T-cell (primary cell): ENCODE data around the gene MRTFA. TPM values are rescaled to one million over a fixed set of nuclear protein-coding genes. Genes with fewer than 3 reads are reported as not detected.

ENCODE experiments used
- ATAC-seq, 4 experiments: fragments of 200-7000 bp in 3 of 4; fragments of 150-1000 bp in 1 of 4; cut with Tn5 transposase; replicated peaks in 1 of 4; 1 replicate in 3 of 4; 2 replicates in 1 of 4; pipeline ENCODE4 v1.10.0; 2021; ENCODE audit warnings: moderate library complexity in 3 of 4, mild to moderate bottlenecking in 2 of 4, moderate number of reproducible peaks in 1 of 4
- CTCF ChIA-PET, 2 donors: fragments of 300-600 bp; sonication (Branson Sonifier 250); formaldehyde crosslinking; loops; one replicate each; lab custom pipeline; 2022; ENCODE audit warnings: antibody characterized with exemption in 2 of 2; lab: Charles Lee
- POLR2A ChIA-PET, 2 donors: fragments of 300-600 bp; sonication (Branson Sonifier 250); formaldehyde crosslinking; loops; one replicate each; lab custom pipeline; 2022; ENCODE audit warnings: antibody characterized with exemption in 2 of 2; lab: Charles Lee
- DNase-seq, 35 experiments: peaks; one replicate each; pipeline versions ENCODE4 v3.0.0 to v3.0.0-alpha.2; 2013 to 2023
- H3K27ac ChIP-seq: one replicate; pipeline ENCODE4 v1.5.1; 2013; ENCODE audit warnings: low read length
- H3K27me3 ChIP-seq, 2 experiments: replicated peaks in 1 of 2; 1 replicate in 1 of 2; 2 replicates in 1 of 2; pipeline versions ENCODE4 v1.6.1 to v1.7.0; 2013; ENCODE audit warnings: low read length in 1 of 2, mixed read lengths in 1 of 2; ENCODE audit not compliant: control insufficient read depth in 2 of 2, insufficient read depth in 2 of 2; ENCODE audit errors: extremely low read depth in 1 of 2
- H3K36me3 ChIP-seq, 2 donors: 1 replicate in 1 of 2; 2 replicates in 1 of 2; pipeline versions ENCODE4 v1.6.1 to v1.7.0; 2013; ENCODE audit warnings: low read length in 1 of 2; ENCODE audit not compliant: control insufficient read depth in 2 of 2, insufficient read depth in 1 of 2; ENCODE audit errors: extremely low read depth in 1 of 2
- H3K4me1 ChIP-seq, 2 experiments: 1 replicate in 1 of 2; 2 replicates in 1 of 2; pipeline versions ENCODE4 v1.6.1 to v1.7.0; 2013; ENCODE audit warnings: low read length in 2 of 2, mixed read lengths in 1 of 2; ENCODE audit not compliant: insufficient read depth in 2 of 2, control insufficient read depth in 1 of 2; ENCODE audit errors: extremely low read depth in 1 of 2
- H3K4me3 ChIP-seq, 2 donors: 1 replicate in 1 of 2; 2 replicates in 1 of 2; pipeline versions ENCODE4 v1.5.1 to v1.7.0; 2013; ENCODE audit warnings: mild to moderate bottlenecking in 2 of 2, low read length in 1 of 2, moderate library complexity in 1 of 2; ENCODE audit not compliant: control insufficient read depth in 1 of 2; ENCODE audit errors: extremely low read depth in 1 of 2
- H3K9me3 ChIP-seq: 2 replicates; pipeline ENCODE4 v1.7.0; 2013
- H3K27ac Mint-ChIP-seq, 2 donors: one replicate each; pipeline ENCODE4 v1.8.0; 2020 to 2021; ENCODE audit warnings: mild to moderate bottlenecking in 2 of 2, mixed read lengths in 2 of 2
- H3K27me3 Mint-ChIP-seq, 2 donors: one replicate each; pipeline ENCODE4 v1.8.0; 2021 to 2022; ENCODE audit warnings: mixed read lengths in 2 of 2
- H3K36me3 Mint-ChIP-seq: one replicate; pipeline ENCODE4 v1.8.0; 2021; ENCODE audit warnings: mixed read lengths
- H3K4me1 Mint-ChIP-seq, 3 donors: one replicate each; pipeline ENCODE4 v1.8.0; 2020 to 2022; ENCODE audit warnings: mixed read lengths in 3 of 3, mild to moderate bottlenecking in 1 of 3
- H3K4me3 Mint-ChIP-seq, 3 donors: one replicate each; pipeline ENCODE4 v1.8.0; 2020 to 2022; ENCODE audit warnings: mild to moderate bottlenecking in 3 of 3, mixed read lengths in 3 of 3, moderate library complexity in 3 of 3
- H3K9me3 Mint-ChIP-seq, 3 donors: one replicate each; pipeline ENCODE4 v1.8.0; 2020 to 2022; ENCODE audit warnings: mixed read lengths in 3 of 3
- WGBS: methylation state at CpG from one replicate; pipeline ENCODE4 v1.1.5; 2013; ENCODE audit warnings: missing lambda C conversion rate; ENCODE audit not compliant: insufficient coverage; 5-methylcytosine and 5-hydroxymethylcytosine counted together
- total RNA-seq, 35 experiments: library from RNA in 6 of 35; stranded (reverse) in 6 of 35; fragments of 120-200 nt in 1 of 35; gene quantifications; one replicate each; pipeline versions ENCODE4 v1.2.1 to v1.2.4 and lab custom pipeline; 2013 to 2026

MRTFA gene
- total RNA-seq (100 to 1,000 TPM in 3 of 5 donors, 10 to 100 TPM in 2; 81.9 to 118 (median 114) TPM), total RNA-seq (lab: John Stamatoyannopoulos, UW) (29.3 to 164 (median 90.5) reads per million in 29 experiments)
- total RNA-seq (2013) = 58.3 TPM

GRCh38 chr22:40636380-40637182, at the start of gene MRTFA:
Gene MRTFA (minus strand): TSS chr22:40636719.
- Mint-ChIP-seq H3K27me3 (no peaks in the 10 kb centered on the region), H3K36me3 (no peaks in the 10 kb centered on the region), H3K27ac (peak within 1 kb of the TSS; percentile 92 to 97), H3K4me1 (peaks cover 42 to 46% (median 45%) of the 10 kb centered on the region in 3 donors), H3K4me3 (peak within 1 kb of the TSS; percentile 94 to 98 (median 97)), H3K9me3 (no peaks in the 10 kb centered on the region)
- H3K9me3 ChIP-seq = no peaks in the 10 kb centered on the region
- peak within 1 kb of the TSS; percentile 94 for H3K27ac ChIP-seq
- peak; percentile 97 to 100 (median 100) for DNase-seq
- no peaks in the 10 kb centered on the region for H3K27me3 ChIP-seq
- H3K4me3 ChIP-seq = peak within 1 kb of the TSS; percentile 99 to 100
- under 1% methylated on average over 81 of the region's 82 CpGs for WGBS
- ChIA-PET CTCF (interaction anchor here in 1 of 2 donors (0.7 to 1.4 kb wide), 6 partner anchors 9 to 200 kb away, joined by 3 to 6 read pairs (median 3); no protein-coding TSS in a partner anchor), POLR2A (interaction anchor here (0.6 to 1.0 kb wide), 8 partner anchors 11 to 459 kb away, joined by 3 to 8 read pairs (median 4); partner anchors contain the start of gene TNRC6B (in 1 of the 2))
- ATAC-seq = peak; percentile 93 to 94 (median 93)
- peaks cover 22 to 32% of the 10 kb centered on the region in 2 experiments for H3K4me1 ChIP-seq
- H3K36me3 ChIP-seq = no peaks in the 10 kb centered on the region

- ATAC-seq (peak in 1 of 4 experiments; percentile 46), DNase-seq (peak in 14 of 35 experiments; percentile 6 to 36 (median 18))
- Mint-ChIP-seq H3K4me3 (peak overlapping the region; percentile 58 to 73 (median 72)), H3K27me3 (peaks cover 4 to 10% of the 10 kb centered on the region in 2 donors), H3K4me1 (peaks cover 11 to 20% (median 19%) of the 10 kb centered on the region in 3 donors), H3K27ac (peak overlapping the region; percentile 60 to 81), H3K9me3 (no peaks in the 10 kb centered on the region), H3K36me3 (no peaks in the 10 kb centered on the region)
- Histone ChIP-seq H3K4me3 (peak overlapping the region; percentile 47 to 49), H3K27ac (peak overlapping the region; percentile 13), H3K36me3 (no peaks in the 10 kb centered on the region), H3K9me3 (no peaks in the 10 kb centered on the region), H3K27me3 (peaks cover 0 to 13% of the 10 kb centered on the region in 2 experiments), H3K4me1 (peaks cover 0 to 7% of the 10 kb centered on the region in 2 experiments)
- ChIA-PET POLR2A (interaction anchor here in 1 of 2 donors (0.6 kb wide), 1 partner anchor 72 kb away, joined by 5 read pairs; no protein-coding TSS in a partner anchor), CTCF (interaction anchor here in 1 of 2 donors (0.6 to 4.4 kb wide), 2 partner anchors 38 to 74 kb away, joined by 5 to 49 read pairs; no protein-coding TSS in a partner anchor)
- WGBS = 50% methylated on average over 1 of the region's 3 CpGs
These were observed 48.9 kb upstream of the MRTFA start for GRCh38 chr22:40685406-40685805.

GRCh38 chr22:40684728-40685127, 48.2 kb upstream of the MRTFA start:
- H3K27me3 ChIP-seq = peaks cover 0 to 19% of the 10 kb centered on the region in 2 experiments
- ChIA-PET POLR2A (no interaction called here), CTCF (interaction anchor here in 1 of 2 donors (0.9 to 4.4 kb wide), 2 partner anchors 75 to 214 kb away, joined by 3 to 49 read pairs; no protein-coding TSS in a partner anchor)
- DNase-seq = peak in 2 of 35 experiments; percentile 9 to 21
- H3K27ac ChIP-seq = peak overlapping the region; percentile 13
- 30% methylated on average over 2 of the region's 9 CpGs for WGBS
- Mint-ChIP-seq H3K4me3 (peak overlapping the region; percentile 58 to 73 (median 72)), H3K36me3 (no peaks in the 10 kb centered on the region), H3K27me3 (peaks cover 11 to 16% of the 10 kb centered on the region in 2 donors), H3K9me3 (no peaks in the 10 kb centered on the region), H3K27ac (no peak overlapping the region), H3K4me1 (peaks cover 7 to 20% (median 19%) of the 10 kb centered on the region in 3 donors)
- H3K4me1 ChIP-seq = peaks cover 0 to 7% of the 10 kb centered on the region in 2 experiments
- ATAC-seq = no peak
- H3K9me3 ChIP-seq = no peaks in the 10 kb centered on the region
- peak overlapping the region; percentile 47 to 49 for H3K4me3 ChIP-seq
- H3K36me3 ChIP-seq = no peaks in the 10 kb centered on the region

GRCh38 chr22:40681451-40681850, 44.9 kb upstream of the MRTFA start:
- no peaks in the 10 kb centered on the region for H3K9me3 ChIP-seq
- no peak overlapping the region for H3K4me3 ChIP-seq
- peaks cover 0 to 34% of the 10 kb centered on the region in 2 experiments for H3K27me3 ChIP-seq
- ChIA-PET CTCF (interaction anchor here in 1 of 2 donors (0.7 kb wide), 1 partner anchor 76 kb away, joined by 3 read pairs; no protein-coding TSS in a partner anchor), POLR2A (interaction anchor here in 1 of 2 donors (0.5 kb wide), 1 partner anchor 34 kb away, joined by 5 read pairs; no protein-coding TSS in a partner anchor)
- H3K36me3 Mint-ChIP-seq = no peaks in the 10 kb centered on the region
- H3K9me3 Mint-ChIP-seq = no peaks in the 10 kb centered on the region
- DNase-seq (no peak), ATAC-seq (no peak)
- peaks cover 7 to 18% (median 16%) of the 10 kb centered on the region in 3 donors for H3K4me1 Mint-ChIP-seq
- H3K27ac ChIP-seq = no peak overlapping the region
- 95% methylated on average over 19 of the region's 19 CpGs for WGBS
- H3K36me3 ChIP-seq = no peaks in the 10 kb centered on the region
- peaks cover 13 to 22% of the 10 kb centered on the region in 2 donors for H3K27me3 Mint-ChIP-seq
- no peak overlapping the region for H3K4me3 Mint-ChIP-seq
- peak overlapping the region in 1 of 2 donors; percentile 21 for H3K27ac Mint-ChIP-seq
- H3K4me1 ChIP-seq = peaks cover 0 to 13% of the 10 kb centered on the region in 2 experiments

GRCh38 chr22:40680819-40681183, 44.3 kb upstream of the MRTFA start:
- no peak overlapping the region for H3K4me3 ChIP-seq
- no peak overlapping the region for H3K27ac ChIP-seq
- CTCF ChIA-PET = no interaction called here
- POLR2A ChIA-PET = no interaction called here
- no peaks in the 10 kb centered on the region for H3K36me3 ChIP-seq
- no peaks in the 10 kb centered on the region for H3K9me3 ChIP-seq
- peaks cover 0 to 34% of the 10 kb centered on the region in 2 experiments for H3K27me3 ChIP-seq
- DNase-seq (no peak), ATAC-seq (no peak)
- H3K9me3 Mint-ChIP-seq = no peaks in the 10 kb centered on the region
- no peak overlapping the region for H3K4me3 Mint-ChIP-seq
- WGBS = 98% methylated on average over 14 of the region's 15 CpGs
- H3K4me1 Mint-ChIP-seq = peaks cover 7 to 17% (median 15%) of the 10 kb centered on the region in 3 donors
- peaks cover 13 to 22% of the 10 kb centered on the region in 2 donors for H3K27me3 Mint-ChIP-seq
- no peak overlapping the region for H3K27ac Mint-ChIP-seq
- H3K36me3 Mint-ChIP-seq = no peaks in the 10 kb centered on the region
- peaks cover 0 to 13% of the 10 kb centered on the region in 2 experiments for H3K4me1 ChIP-seq
